Ovary (tissue), 9 donors: ENCODE results near the gene PARD3B. TPM values are rescaled to one million over a fixed set of nuclear protein-coding genes. Genes with fewer than 3 reads are reported as not detected.

Experiments used
- DNase-seq, 5 donors: peaks; one replicate each; pipeline ENCODE4 v3.0.0-alpha.2; 2019 to 2020
- H3K27ac ChIP-seq, 2 donors: fragments of 200-600 bp; one replicate each; pipeline versions ENCODE4 v1.5.1 to v1.8.0; 2019 to 2022
- H3K27me3 ChIP-seq: fragments of 200-600 bp; one replicate; pipeline ENCODE4 v1.8.0; 2022
- H3K36me3 ChIP-seq: fragments of 200-600 bp; sonication (generic); one replicate; pipeline ENCODE4 v1.5.1; 2019
- H3K4me1 ChIP-seq: one replicate; pipeline ENCODE4 v1.8.1; 2013; ENCODE audit warnings: mild to moderate bottlenecking, moderate library complexity; ENCODE audit not compliant: insufficient read depth
- H3K4me3 ChIP-seq: fragments of 200-600 bp; sonication (generic); one replicate; pipeline ENCODE4 v1.5.1; 2017
- H3K9me3 ChIP-seq, 2 donors: fragments of 200-600 bp in 1 of 2; sonication (generic) in 1 of 2; one replicate each; pipeline versions ENCODE4 v1.5.1 to v1.8.1; 2013 to 2019; ENCODE audit warnings: mild to moderate bottlenecking in 1 of 2, moderate library complexity in 1 of 2
- EP300 ChIP-seq: sonication (generic); formaldehyde crosslinking; IDR thresholded peaks from one replicate; pipeline ENCODE4 v1.6.1; 2017; ENCODE audit warnings: antibody characterized with exemption
- POLR2A ChIP-seq: fragments of 450-650 bp; IDR thresholded peaks from one replicate; pipeline ENCODE4 v1.6.1; 2017; ENCODE audit warnings: antibody characterized with exemption, mild to moderate bottlenecking, moderate library complexity
- WGBS, 3 donors: extraction: QIAGEN DNeasy Blood & Tissue Kit in 1 of 3; methylation state at CpG; one replicate each; pipeline versions ENCODE4 v1.1.5 to v1.1.7; 2013 to 2017; 5-methylcytosine and 5-hydroxymethylcytosine counted together
- intact Hi-C, 4 donors: fragments of 100-400 bp; cut with DNase I; formaldehyde crosslinking; loops; one replicate each; pipeline versions ENCODE4 v1.11.0 to v1.15.1; 2022 to 2023
- polyA plus RNA-seq, 2 donors: library from polyadenylated mRNA; stranded (reverse); fragments of 200-250 nt in 1 of 2; fragments of 350-450 nt in 1 of 2; fragmentation: Illumina TruSeq in 1 of 2; extraction: RNeasy Lipid Tissue Mini Kit (QIAGEN cat#74804) in 1 of 2; gene quantifications; one replicate each; pipeline ENCODE4 v1.2.3, GENCODE V29; 2013 to 2014
- total RNA-seq, 7 donors: library from RNA; depleted of rRNA in 2 of 7; stranded (reverse); fragments of >200 nt in 2 of 7; fragmentation: NEBNext Ultra II Directional in 3 of 7; extraction: Animal tissue kit (Norgen Biotek cat#: 25700) in 3 of 7; gene quantifications; one replicate each; pipeline versions ENCODE4 v1.1.0 to v1.2.4, GENCODE V29; 2016 to 2023
- TF ChIP-seq, protein P1 (sequence below), 3 donors: fragments of 450-650 bp in 2 of 3; fragments of 200-600 bp in 1 of 3; IDR thresholded peaks; one replicate each; pipeline versions ENCODE4 v1.5.1 to v1.8.0; 2016 to 2022; ENCODE audit warnings: antibody characterized with exemption in 3 of 3, mild to moderate bottlenecking in 1 of 3
- donor health status: DM: no; HTN: no; CAD: no; lungs with moderate emphysema.
- donor health status: DM: no; HTN: no; CAD: no.
- donor health status: Bipolar disorder and iron deficiency.
- donor health status: DM: yes; HTN: yes; CAD: no.
- donor health status: DM: no; HTN: no; CAD: no.
- donor health status: DM: yes; HTN: yes; CAD: no.

The PARD3B gene
- total and polyA plus RNA-seq, 9 donors = 8.2 to 46.6 (median 28.7) TPM

DNA sequence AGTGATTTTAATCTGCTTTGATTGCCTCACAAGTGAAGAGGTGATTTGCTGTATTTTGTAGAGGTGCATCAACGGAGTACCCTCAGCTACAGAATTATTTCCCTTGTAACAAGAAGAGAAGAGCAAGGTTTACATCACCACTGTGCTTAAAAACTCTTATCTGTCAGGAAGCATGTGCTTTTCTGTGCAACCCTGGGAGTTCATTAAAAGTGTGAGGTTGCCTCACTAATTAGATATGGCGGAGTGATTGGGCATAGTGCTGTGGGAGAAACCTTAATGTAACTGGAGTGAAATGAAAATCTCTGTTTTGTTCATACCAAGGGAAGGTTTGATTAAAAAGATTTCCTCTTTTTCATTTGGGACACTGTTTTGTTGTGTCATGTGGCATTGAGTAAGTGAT lies 544.7 kb downstream of the PARD3B start:
- H3K27me3 ChIP-seq = no peaks in the 10 kb centered on the region
- H3K36me3 ChIP-seq = no peaks in the 10 kb centered on the region
- no peak for DNase-seq
- H3K4me3 ChIP-seq = no peak overlapping the region
- no peak overlapping the region for H3K27ac ChIP-seq
- 97 to 99% (median 98%) methylated on average over 2 of the region's 2 CpGs for WGBS, 3 donors
- intact Hi-C loops = no loop called here
- no peaks in the 10 kb centered on the region for H3K4me1 ChIP-seq
- H3K9me3 ChIP-seq = no peaks in the 10 kb centered on the region
- TF ChIP-seq POLR2A (no peak), EP300 (no peak)
- TF ChIP-seq, protein P1, sequence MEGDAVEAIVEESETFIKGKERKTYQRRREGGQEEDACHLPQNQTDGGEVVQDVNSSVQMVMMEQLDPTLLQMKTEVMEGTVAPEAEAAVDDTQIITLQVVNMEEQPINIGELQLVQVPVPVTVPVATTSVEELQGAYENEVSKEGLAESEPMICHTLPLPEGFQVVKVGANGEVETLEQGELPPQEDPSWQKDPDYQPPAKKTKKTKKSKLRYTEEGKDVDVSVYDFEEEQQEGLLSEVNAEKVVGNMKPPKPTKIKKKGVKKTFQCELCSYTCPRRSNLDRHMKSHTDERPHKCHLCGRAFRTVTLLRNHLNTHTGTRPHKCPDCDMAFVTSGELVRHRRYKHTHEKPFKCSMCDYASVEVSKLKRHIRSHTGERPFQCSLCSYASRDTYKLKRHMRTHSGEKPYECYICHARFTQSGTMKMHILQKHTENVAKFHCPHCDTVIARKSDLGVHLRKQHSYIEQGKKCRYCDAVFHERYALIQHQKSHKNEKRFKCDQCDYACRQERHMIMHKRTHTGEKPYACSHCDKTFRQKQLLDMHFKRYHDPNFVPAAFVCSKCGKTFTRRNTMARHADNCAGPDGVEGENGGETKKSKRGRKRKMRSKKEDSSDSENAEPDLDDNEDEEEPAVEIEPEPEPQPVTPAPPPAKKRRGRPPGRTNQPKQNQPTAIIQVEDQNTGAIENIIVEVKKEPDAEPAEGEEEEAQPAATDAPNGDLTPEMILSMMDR (IDR thresholded peaks at IDR 0.05) = no peak

GRCh38 chr2:205091411-205091810 lies 546.1 kb downstream of the PARD3B start:
- 91 to 97% (median 96%) methylated on average over 3 of the region's 3 CpGs for WGBS, 3 donors
- TF ChIP-seq EP300 = no peak
- TF ChIP-seq POLR2A = no peak
- TF ChIP-seq, protein P1 (IDR thresholded peaks at IDR 0.05) = no peak
- intact Hi-C loops = no loop called here

DNA sequence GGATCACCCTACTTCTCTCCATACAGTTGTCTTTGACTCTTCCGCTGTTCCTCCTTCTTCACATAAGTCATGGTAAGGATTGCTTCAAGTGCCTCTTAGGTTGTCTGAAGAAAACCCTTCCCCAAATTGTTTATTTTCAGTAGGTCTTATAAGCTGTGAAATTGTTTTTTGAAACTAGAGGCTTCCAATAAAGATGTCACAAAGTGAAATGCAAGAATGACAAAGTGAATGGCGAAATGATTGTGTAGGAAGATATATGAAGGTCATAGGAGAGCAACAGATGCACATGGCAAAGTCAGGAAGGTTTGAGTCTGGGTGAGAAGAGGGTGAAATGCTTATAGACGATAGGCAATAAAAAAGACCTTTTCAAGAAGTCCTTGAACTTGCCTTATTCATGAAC lies 548.8 kb downstream of the PARD3B start:
- DNase-seq = no peak
- no peak overlapping the region for H3K27ac ChIP-seq
- H3K4me3 ChIP-seq = no peak overlapping the region
- no peaks in the 10 kb centered on the region for H3K36me3 ChIP-seq
- no peaks in the 10 kb centered on the region for H3K27me3 ChIP-seq
- TF ChIP-seq POLR2A = no peak
- TF ChIP-seq, protein P1 (IDR thresholded peaks at IDR 0.05) = no peak
- TF ChIP-seq EP300 = no peak
- H3K9me3 ChIP-seq = no peaks in the 10 kb centered on the region
- intact Hi-C loops = no loop called here
- H3K4me1 ChIP-seq = no peaks in the 10 kb centered on the region
- WGBS, 3 donors = 95 to 98% (median 95%) methylated on average over 3 of the region's 3 CpGs

More at GRCh38 chr2:205091411-205091810, 546.1 kb downstream of the PARD3B start:
- no peaks in the 10 kb centered on the region for H3K9me3 ChIP-seq
- no peak for DNase-seq
- H3K27ac ChIP-seq = no peak overlapping the region
- no peaks in the 10 kb centered on the region for H3K27me3 ChIP-seq
- H3K4me3 ChIP-seq = no peak overlapping the region
- no peaks in the 10 kb centered on the region for H3K36me3 ChIP-seq
- no peaks in the 10 kb centered on the region for H3K4me1 ChIP-seq

DNA sequence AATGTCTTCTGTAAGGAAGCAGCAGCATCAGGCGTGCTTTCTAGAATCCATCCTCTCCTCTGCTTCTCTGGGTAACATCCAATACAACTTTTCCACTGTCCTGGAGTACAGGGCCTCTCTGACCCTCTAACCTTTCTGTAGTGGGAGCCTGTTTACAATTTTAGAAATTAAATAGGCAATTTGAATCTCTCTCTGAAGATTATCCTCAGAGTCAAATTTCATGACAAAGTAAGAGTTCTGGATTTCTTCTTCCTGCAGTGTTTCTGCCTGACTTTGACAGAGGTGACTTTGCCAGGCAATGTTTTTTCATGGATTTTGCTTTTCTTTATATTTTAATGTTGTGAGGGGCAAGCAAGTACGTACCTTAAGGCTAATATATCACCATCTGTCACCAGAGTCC lies 558.4 kb downstream of the PARD3B start:
- no peak for TF ChIP-seq EP300
- TF ChIP-seq, protein P1 (IDR thresholded peaks at IDR 0.05) = no peak
- no peak for TF ChIP-seq POLR2A
- Histone ChIP-seq H3K27me3 (no peaks in the 10 kb centered on the region), H3K4me1 (no peaks in the 10 kb centered on the region), H3K9me3 (no peaks in the 10 kb centered on the region), H3K4me3 (no peak overlapping the region), H3K36me3 (no peaks in the 10 kb centered on the region), H3K27ac (no peak overlapping the region)
- intact Hi-C loops = no loop called here
- DNase-seq = no peak
- 82 to 92% (median 92%) methylated on average over 2 of the region's 2 CpGs for WGBS, 3 donors
